Memory B cell (primary cell): ENCODE data around the gene CHD1.
"Not testable (repeated sequence)": the region's sequence is repeated elsewhere in the genome, so short reads cannot be mapped to it uniquely, and the experiment has no call there.

Experiments
- ATAC-seq: fragments of 150-1000 bp; cut with Tn5 transposase; 2 replicates; pipeline ENCODE4 v1.10.0; 2021; ENCODE audit warnings: low read depth, mild to moderate bottlenecking, moderate library complexity
- DNase-seq, 2 donors: peaks; one replicate each; pipeline ENCODE4 v3.0.0; 2022; ENCODE audit warnings: low spot score in 2 of 2
- H3K27ac Mint-ChIP-seq: one replicate; pipeline ENCODE4 v1.8.0; 2022; ENCODE audit warnings: mild to moderate bottlenecking, moderate library complexity, mixed read lengths
- H3K27me3 Mint-ChIP-seq: one replicate; pipeline ENCODE4 v1.8.0; 2022; ENCODE audit warnings: mixed read lengths
- H3K36me3 Mint-ChIP-seq: one replicate; pipeline ENCODE4 v1.8.0; 2022; ENCODE audit warnings: mild to moderate bottlenecking, mixed read lengths
- H3K4me1 Mint-ChIP-seq: one replicate; pipeline ENCODE4 v1.8.0; 2022; ENCODE audit warnings: mixed read lengths
- H3K4me3 Mint-ChIP-seq: one replicate; pipeline ENCODE4 v1.8.0; 2022; ENCODE audit warnings: mild to moderate bottlenecking, moderate library complexity, mixed read lengths
- H3K9me3 Mint-ChIP-seq: one replicate; pipeline ENCODE4 v1.8.0; 2022; ENCODE audit warnings: mixed read lengths

Gene CHD1

GRCh38 chr5:98955471-98955870 lies 26.7 kb upstream of the CHD1 start:
- H3K27ac Mint-ChIP-seq, DNase-seq, H3K9me3 Mint-ChIP-seq, H3K4me1 Mint-ChIP-seq, ATAC-seq, H3K4me3 Mint-ChIP-seq, H3K27me3 Mint-ChIP-seq, H3K36me3 Mint-ChIP-seq: not testable (repeated sequence)

DNA sequence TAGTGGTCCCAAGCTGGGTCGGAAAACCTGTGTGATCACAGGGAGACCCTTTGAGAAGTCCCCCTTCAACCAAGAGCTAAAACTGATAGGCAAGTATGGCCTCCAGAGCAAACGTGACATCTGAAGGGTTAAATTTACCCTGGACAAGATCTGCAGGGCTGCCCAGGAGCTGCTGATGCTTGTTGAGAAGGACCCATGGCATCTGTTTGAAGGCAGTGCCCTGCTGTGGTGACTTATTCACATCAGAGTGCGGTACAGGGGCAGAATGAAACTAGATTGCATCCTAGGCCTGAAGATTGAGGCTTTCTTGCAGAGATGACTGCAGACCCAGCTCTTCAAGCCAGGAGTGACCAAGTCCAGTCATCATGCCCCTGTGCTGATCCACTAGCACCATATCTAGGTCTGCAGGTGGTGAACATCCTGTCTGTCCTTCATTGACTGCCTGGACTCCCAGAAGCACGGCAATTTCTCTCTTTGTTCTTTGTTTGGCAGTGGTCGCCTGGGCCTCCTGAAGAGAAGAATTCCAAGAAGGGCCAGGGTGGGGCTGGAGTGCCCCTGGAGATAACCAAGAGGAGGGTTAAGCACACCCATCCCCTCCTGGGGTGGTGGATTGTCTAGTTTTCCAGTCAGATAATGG lies 25.7 kb upstream of the CHD1 start:
- Mint-ChIP-seq H3K27ac (no peak overlapping the region), H3K9me3 (no peaks in the 10 kb centered on the region), H3K4me1 (no peaks in the 10 kb centered on the region), H3K27me3 (no peaks in the 10 kb centered on the region), H3K4me3 (no peak overlapping the region), H3K36me3 (no peaks in the 10 kb centered on the region)
- DNase-seq (no peak), ATAC-seq (no peak)

- DNase-seq = no peak
Measured at GRCh38 chr5:98942847-98943246, 14.0 kb upstream of the CHD1 start.

GRCh38 chr5:98941131-98941883 lies 12.5 kb upstream of the CHD1 start:
- Mint-ChIP-seq H3K4me1 (peaks cover 16% of the 10 kb centered on the region), H3K27ac (peak overlapping the region; percentile 88), H3K4me3 (no peak overlapping the region), H3K27me3 (no peaks in the 10 kb centered on the region), H3K9me3 (no peaks in the 10 kb centered on the region), H3K36me3 (no peaks in the 10 kb centered on the region)
- ATAC-seq (no peak), DNase-seq (no peak)

More at GRCh38 chr5:98942847-98943246, 14.0 kb upstream of the CHD1 start:
- peaks cover 16% of the 10 kb centered on the region for H3K4me1 Mint-ChIP-seq
- no peaks in the 10 kb centered on the region for H3K27me3 Mint-ChIP-seq
- peak overlapping the region; percentile 0 for H3K27ac Mint-ChIP-seq
- ATAC-seq = no peak
- H3K4me3 Mint-ChIP-seq = no peak overlapping the region
- no peaks in the 10 kb centered on the region for H3K36me3 Mint-ChIP-seq
- no peaks in the 10 kb centered on the region for H3K9me3 Mint-ChIP-seq

GRCh38 chr5:98940581-98940980 lies 11.8 kb upstream of the CHD1 start:
- H3K27ac Mint-ChIP-seq = peak overlapping the region; percentile 88
- no peaks in the 10 kb centered on the region for H3K9me3 Mint-ChIP-seq
- H3K4me3 Mint-ChIP-seq = no peak overlapping the region
- peaks cover 16% of the 10 kb centered on the region for H3K4me1 Mint-ChIP-seq
- H3K27me3 Mint-ChIP-seq = no peaks in the 10 kb centered on the region
- H3K36me3 Mint-ChIP-seq = no peaks in the 10 kb centered on the region
- DNase-seq (no peak), ATAC-seq (no peak)

GRCh38 chr5:98938464-98938863 lies 9.7 kb upstream of the CHD1 start:
- Mint-ChIP-seq H3K4me3 (no peak overlapping the region), H3K27me3 (no peaks in the 10 kb centered on the region), H3K36me3 (peaks cover 2% of the 10 kb centered on the region), H3K9me3 (peaks cover 3% of the 10 kb centered on the region), H3K27ac (peak overlapping the region; percentile 60), H3K4me1 (peaks cover 30% of the 10 kb centered on the region)
- ATAC-seq = no peak
- DNase-seq = no peak

GRCh38 chr5:98936948-98937715 lies 8.3 kb upstream of the CHD1 start:
- Mint-ChIP-seq H3K4me1 (peaks cover 35% of the 10 kb centered on the region), H3K27ac (peak overlapping the region; percentile 16), H3K27me3 (no peaks in the 10 kb centered on the region), H3K4me3 (no peak overlapping the region), H3K36me3 (peaks cover 2% of the 10 kb centered on the region), H3K9me3 (peaks cover 3% of the 10 kb centered on the region)
- ATAC-seq (no peak), DNase-seq (no peak)

- peaks cover 26% of the 10 kb centered on the region for H3K4me1 Mint-ChIP-seq
- no peaks in the 10 kb centered on the region for H3K27me3 Mint-ChIP-seq
- H3K36me3 Mint-ChIP-seq = peaks cover 2% of the 10 kb centered on the region
- DNase-seq (no peak), ATAC-seq (no peak)
- H3K9me3 Mint-ChIP-seq = peaks cover 3% of the 10 kb centered on the region
- H3K4me3 Mint-ChIP-seq = no peak overlapping the region
- peak overlapping the region; percentile 98 for H3K27ac Mint-ChIP-seq
Measured at GRCh38 chr5:98935206-98935605, 6.4 kb upstream of the CHD1 start.

- Mint-ChIP-seq H3K27ac (peak overlapping the region; percentile 98), H3K27me3 (no peaks in the 10 kb centered on the region), H3K4me3 (no peak overlapping the region), H3K36me3 (peaks cover 2% of the 10 kb centered on the region), H3K4me1 (peaks cover 26% of the 10 kb centered on the region), H3K9me3 (peaks cover 3% of the 10 kb centered on the region)
- DNase-seq (no peak), ATAC-seq (no peak)
Measured at GRCh38 chr5:98934546-98934945, 5.7 kb upstream of the CHD1 start.

- H3K4me1 Mint-ChIP-seq = peaks cover 24% of the 10 kb centered on the region
- H3K36me3 Mint-ChIP-seq = peaks cover 2% of the 10 kb centered on the region
- no peaks in the 10 kb centered on the region for H3K27me3 Mint-ChIP-seq
- peak overlapping the region; percentile 60 for H3K4me3 Mint-ChIP-seq
- peak; percentile 57 to 61 for DNase-seq
- ATAC-seq = peak; percentile 30
- H3K9me3 Mint-ChIP-seq = peaks cover 3% of the 10 kb centered on the region
- H3K27ac Mint-ChIP-seq = peak overlapping the region; percentile 98
Measured at GRCh38 chr5:98933445-98934072, 4.8 kb upstream of the CHD1 start.

DNA sequence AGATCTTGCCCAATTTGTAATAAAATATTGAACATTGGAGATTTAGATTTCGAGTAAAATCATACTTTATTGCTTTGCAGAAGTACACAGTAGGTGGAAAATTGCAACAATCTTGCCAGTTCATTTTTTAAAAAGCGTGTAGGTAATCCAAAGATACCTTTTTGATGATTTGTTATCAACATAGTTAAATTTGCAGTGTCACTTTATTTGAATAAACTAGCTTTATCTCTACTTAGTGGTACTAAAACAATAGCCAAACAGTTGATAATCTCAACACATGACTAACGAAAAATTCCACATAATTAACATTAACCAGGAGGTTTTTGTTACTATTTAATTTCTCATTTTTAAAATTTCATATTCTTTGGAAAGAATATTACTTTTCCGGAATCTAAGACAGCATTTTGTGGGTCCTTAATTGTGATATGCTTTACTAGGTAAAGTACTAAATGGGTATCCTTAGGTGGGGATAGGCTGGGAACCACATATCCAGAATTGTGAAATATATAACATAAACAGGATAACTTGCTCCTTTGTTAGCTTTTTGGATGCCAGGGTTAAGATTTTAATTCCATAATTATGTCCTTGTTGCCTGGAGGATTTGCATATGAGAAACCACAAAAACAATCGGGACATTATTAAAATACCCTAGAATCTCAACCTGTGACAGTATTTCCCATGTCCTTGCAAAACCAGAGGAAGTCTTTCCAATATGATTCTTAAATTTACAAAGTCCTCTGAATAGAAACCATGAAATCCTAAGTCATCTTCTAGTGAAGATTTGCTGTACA lies 2.4 kb upstream of the CHD1 start:
- H3K4me1 Mint-ChIP-seq = peaks cover 32% of the 10 kb centered on the region
- peak overlapping the region; percentile 98 for H3K27ac Mint-ChIP-seq
- H3K27me3 Mint-ChIP-seq = no peaks in the 10 kb centered on the region
- ATAC-seq (no peak), DNase-seq (no peak)
- H3K9me3 Mint-ChIP-seq = peaks cover 3% of the 10 kb centered on the region
- H3K4me3 Mint-ChIP-seq = no peak overlapping the region
- peaks cover 2% of the 10 kb centered on the region for H3K36me3 Mint-ChIP-seq

- peaks cover 3% of the 10 kb centered on the region for H3K9me3 Mint-ChIP-seq
Measured at GRCh38 chr5:98929710-98930298, 997 bp upstream of the CHD1 start.

More at GRCh38 chr5:98929710-98930298, 997 bp upstream of the CHD1 start:
- Mint-ChIP-seq H3K27me3 (no peaks in the 10 kb centered on the region), H3K4me1 (peaks cover 30% of the 10 kb centered on the region), H3K36me3 (peaks cover 2% of the 10 kb centered on the region), H3K27ac (peak overlapping the region; percentile 98), H3K4me3 (peak overlapping the region; percentile 98)
- no peak for ATAC-seq
- DNase-seq = no peak
